ENCODE data around the gene PRPF39.
"Not testable (repeated sequence)": the region's sequence is repeated elsewhere in the genome, so short reads cannot be mapped to it uniquely, and the experiment has no call there.

The PRPF39 gene

DNA sequence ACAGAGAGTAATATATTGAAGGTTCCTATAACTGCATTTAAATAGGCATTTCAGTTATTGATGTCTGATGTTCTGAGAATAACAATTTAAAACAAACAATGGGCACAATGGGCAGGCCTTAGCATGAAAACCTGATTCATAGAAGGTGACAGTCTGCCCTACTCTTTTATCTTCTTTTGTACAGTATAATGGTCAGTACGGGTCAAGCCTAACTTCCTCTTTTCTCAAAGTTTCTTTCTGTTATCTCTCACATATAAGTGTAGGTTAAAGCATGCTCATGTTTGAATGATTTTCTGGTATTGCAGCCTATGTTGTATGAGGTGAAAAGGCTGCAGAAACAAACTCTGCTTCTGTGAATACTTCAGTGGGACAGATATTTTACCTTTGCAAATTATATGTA is 36.2 kb downstream of the PRPF39 start:
- Histone ChIP-seq H3K4me1 (ENCODE audit: insufficient read depth, low read length) (no peaks in the 10 kb centered on the region), H3K4me3 (ENCODE audit: low read depth in 1 of 2, low read length in 2 of 2) (no peak overlapping the region), H3K9me3 (ENCODE audit: low read length) (no peaks in the 10 kb centered on the region), H3K9ac (ENCODE audit: low read length) (no peak overlapping the region), H3K27me3 (ENCODE audit: control insufficient read depth in 1 of 2, insufficient read depth in 2 of 2, low read length in 2 of 2) (no peaks in the 10 kb centered on the region), H3K27ac (ENCODE audit: low read depth, low read length) (no peak overlapping the region), H3K36me3 (ENCODE audit: insufficient read depth, low read length) (peaks cover 39% of the 10 kb centered on the region)

DNA sequence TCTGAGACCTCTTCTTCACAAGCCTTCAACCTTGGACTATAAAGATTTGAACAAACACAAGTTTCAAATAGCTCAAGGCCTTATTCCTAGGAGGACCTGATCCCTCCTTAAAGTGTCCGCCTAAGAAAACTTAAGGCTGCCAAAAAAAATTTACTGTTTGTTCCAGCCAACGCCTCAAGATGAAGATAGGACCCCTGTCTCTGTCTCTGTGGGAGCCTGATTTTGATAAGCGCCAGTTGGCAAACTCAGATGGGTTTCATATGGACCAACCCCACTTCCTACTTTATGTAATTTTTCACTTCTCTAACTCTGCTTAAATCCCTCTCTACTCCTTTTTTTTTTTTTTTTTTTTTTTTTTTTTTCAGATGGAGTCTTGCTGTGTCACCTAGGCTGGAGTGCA is 39.4 kb downstream of the PRPF39 start:
- H3K9me3 ChIP-seq (ENCODE audit: low read length), result no peaks in the 10 kb centered on the region

DNA sequence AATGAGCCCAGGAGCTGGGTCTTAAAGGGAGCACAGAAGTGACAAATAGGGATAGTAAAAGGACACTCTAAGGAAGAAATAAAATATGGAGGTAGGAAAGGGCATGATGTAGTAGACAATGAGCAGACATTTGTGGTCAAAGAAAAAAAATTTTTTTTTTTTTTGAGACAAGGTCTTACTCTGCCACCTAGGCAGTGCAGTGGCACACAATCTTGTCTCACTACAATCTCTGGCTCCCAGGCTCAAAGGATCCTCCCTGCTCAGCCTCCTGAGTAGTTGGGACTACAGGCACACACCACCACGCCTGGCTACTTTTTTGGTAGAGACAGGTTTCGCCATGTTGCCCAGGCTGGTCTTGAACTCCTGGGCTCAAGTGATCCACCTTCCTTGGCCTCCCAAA is 41.8 kb downstream of the PRPF39 start:
- H3K27ac ChIP-seq (ENCODE audit: low read depth, low read length), result no peak overlapping the region
- peaks cover 24% of the 10 kb centered on the region for H3K36me3 ChIP-seq (ENCODE audit: insufficient read depth, low read length)
- H3K9ac ChIP-seq (ENCODE audit: low read length), result no peak overlapping the region
- peaks cover 3% of the 10 kb centered on the region for H3K4me1 ChIP-seq (ENCODE audit: insufficient read depth, low read length)
- H3K9me3 ChIP-seq (ENCODE audit: low read length), result no peaks in the 10 kb centered on the region
- H3K27me3 ChIP-seq (ENCODE audit: control insufficient read depth in 1 of 2, insufficient read depth in 2 of 2, low read length in 2 of 2), result no peaks in the 10 kb centered on the region
- H3K4me3 ChIP-seq (ENCODE audit: low read depth in 1 of 2, low read length in 2 of 2), result no peak overlapping the region

More for the DNA sequence above, 39.4 kb downstream of the PRPF39 start:
- H3K9ac ChIP-seq (ENCODE audit: low read length), result no peak overlapping the region
- H3K27me3 ChIP-seq (ENCODE audit: control insufficient read depth in 1 of 2, insufficient read depth in 2 of 2, low read length in 2 of 2), result no peaks in the 10 kb centered on the region
- no peak overlapping the region for H3K4me3 ChIP-seq (ENCODE audit: low read depth in 1 of 2, low read length in 2 of 2)
- H3K4me1 ChIP-seq (ENCODE audit: insufficient read depth, low read length), result no peaks in the 10 kb centered on the region
- peaks cover 28% of the 10 kb centered on the region for H3K36me3 ChIP-seq (ENCODE audit: insufficient read depth, low read length)
- H3K27ac ChIP-seq (ENCODE audit: low read depth, low read length), result no peak overlapping the region

DNA sequence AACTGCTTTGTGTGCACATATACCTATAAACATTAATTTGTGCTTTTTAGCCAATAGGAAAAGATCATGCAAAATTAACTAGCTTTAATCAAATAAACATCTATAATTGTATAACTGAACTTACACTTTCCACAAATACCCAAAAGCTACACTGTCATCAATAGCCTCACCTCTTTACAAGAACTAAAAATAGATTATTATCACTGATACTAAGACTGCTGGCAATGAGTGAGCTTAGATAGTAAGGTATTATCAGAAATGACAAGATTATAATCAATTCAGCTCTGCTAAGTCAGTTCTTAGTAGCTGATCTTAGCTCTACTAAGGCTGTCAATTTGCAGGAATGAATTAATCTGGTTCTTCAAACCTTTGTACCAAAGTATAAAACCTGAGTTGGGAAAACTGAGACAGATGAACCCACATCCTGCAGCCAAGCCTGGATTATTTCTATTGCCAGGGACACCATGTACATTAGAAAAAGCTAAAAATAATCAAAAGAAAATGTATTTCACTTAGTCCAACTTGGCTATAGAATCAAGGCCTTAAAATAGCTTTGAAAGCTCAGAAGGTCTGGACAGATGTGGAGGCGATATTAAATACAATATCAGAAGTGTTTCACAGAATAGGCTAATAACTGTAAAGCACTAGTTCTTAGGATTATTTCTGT is 45.2 kb downstream of the PRPF39 start:
- H3K27me3 ChIP-seq (ENCODE audit: control insufficient read depth in 1 of 2, insufficient read depth in 2 of 2, low read length in 2 of 2), result no peaks in the 10 kb centered on the region
- H3K27ac ChIP-seq (ENCODE audit: low read depth, low read length), result no peak overlapping the region
- no peak overlapping the region for H3K9ac ChIP-seq (ENCODE audit: low read length)
- H3K36me3 ChIP-seq (ENCODE audit: insufficient read depth, low read length), result peaks cover 18% of the 10 kb centered on the region
- H3K9me3 ChIP-seq (ENCODE audit: low read length), result no peaks in the 10 kb centered on the region
- H3K4me1 ChIP-seq (ENCODE audit: insufficient read depth, low read length), result peaks cover 3% of the 10 kb centered on the region
- no peak overlapping the region for H3K4me3 ChIP-seq (ENCODE audit: low read depth in 1 of 2, low read length in 2 of 2)

GRCh38 chr14:45133683-45134050 is 49.8 kb downstream of the PRPF39 start:
- Histone ChIP-seq H3K27ac (ENCODE audit: low read depth, low read length) (peak overlapping the region; percentile 90), H3K9me3 (ENCODE audit: low read length) (no peaks in the 10 kb centered on the region), H3K4me3 (ENCODE audit: low read depth in 1 of 2, low read length in 2 of 2) (peak overlapping the region; percentile 66 to 83), H3K36me3 (ENCODE audit: insufficient read depth, low read length) (peaks cover 6% of the 10 kb centered on the region), H3K9ac (ENCODE audit: low read length) (peak overlapping the region; percentile 92), H3K27me3 (ENCODE audit: control insufficient read depth in 1 of 2, insufficient read depth in 2 of 2, low read length in 2 of 2) (no peaks in the 10 kb centered on the region), H3K4me1 (ENCODE audit: insufficient read depth, low read length) (peaks cover 15% of the 10 kb centered on the region)

- H3K27me3 ChIP-seq (ENCODE audit: control insufficient read depth in 1 of 2, insufficient read depth in 2 of 2, low read length in 2 of 2), result no peaks in the 10 kb centered on the region
- H3K4me3 ChIP-seq (ENCODE audit: low read depth in 1 of 2, low read length in 2 of 2), result peak within 1 kb of the TSS; percentile 66 to 83
- no peaks in the 10 kb centered on the region for H3K9me3 ChIP-seq (ENCODE audit: low read length)
- H3K27ac ChIP-seq (ENCODE audit: low read depth, low read length), result peak within 1 kb of the TSS; percentile 90
- H3K4me1 ChIP-seq (ENCODE audit: insufficient read depth, low read length), result peaks cover 15% of the 10 kb centered on the region
- peaks cover 1% of the 10 kb centered on the region for H3K36me3 ChIP-seq (ENCODE audit: insufficient read depth, low read length)
- peak within 1 kb of the TSS; percentile 92 for H3K9ac ChIP-seq (ENCODE audit: low read length)
Observed at GRCh38 chr14:45134051-45134958, 50.4 kb downstream of the PRPF39 start, which contains the start of gene FKBP3. TSS of gene FKBP3 (minus strand) at chr14:45134481. CDS start at chr14:45134456, 25 bp downstream.

- Histone ChIP-seq H3K4me3 (ENCODE audit: low read depth in 1 of 2, low read length in 2 of 2) (peak overlapping the region; percentile 66 to 83), H3K27ac (ENCODE audit: low read depth, low read length) (peak overlapping the region; percentile 90), H3K27me3 (ENCODE audit: control insufficient read depth in 1 of 2, insufficient read depth in 2 of 2, low read length in 2 of 2) (no peaks in the 10 kb centered on the region), H3K4me1 (ENCODE audit: insufficient read depth, low read length) (peaks cover 15% of the 10 kb centered on the region), H3K36me3 (ENCODE audit: insufficient read depth, low read length) (no peaks in the 10 kb centered on the region), H3K9ac (ENCODE audit: low read length) (peak overlapping the region; percentile 45), H3K9me3 (ENCODE audit: low read length) (no peaks in the 10 kb centered on the region)
Observed at GRCh38 chr14:45135156-45135555, 51.2 kb downstream of the PRPF39 start.

- peaks cover 12% of the 10 kb centered on the region for H3K4me1 ChIP-seq (ENCODE audit: insufficient read depth, low read length)
- H3K27ac ChIP-seq (ENCODE audit: low read depth, low read length), result peak within 1 kb of the TSS; percentile 90
- peak within 1 kb of the TSS; percentile 45 for H3K9ac ChIP-seq (ENCODE audit: low read length)
- H3K4me3 ChIP-seq (ENCODE audit: low read depth in 1 of 2, low read length in 2 of 2), result peak within 1 kb of the TSS; percentile 83
- no peaks in the 10 kb centered on the region for H3K9me3 ChIP-seq (ENCODE audit: low read length)
- no peaks in the 10 kb centered on the region for H3K36me3 ChIP-seq (ENCODE audit: insufficient read depth, low read length)
- H3K27me3 ChIP-seq (ENCODE audit: control insufficient read depth in 1 of 2, insufficient read depth in 2 of 2, low read length in 2 of 2), result no peaks in the 10 kb centered on the region
Observed at GRCh38 chr14:45135659-45136395, 51.9 kb downstream of the PRPF39 start, which contains the start of gene FANCM. TSS of gene FANCM (plus strand) at chr14:45135930. CDS start at chr14:45136032, 102 bp downstream.

GRCh38 chr14:45136399-45136798 is 52.5 kb downstream of the PRPF39 start:
- peak overlapping the region; percentile 32 for H3K9ac ChIP-seq (ENCODE audit: low read length)
- no peaks in the 10 kb centered on the region for H3K9me3 ChIP-seq (ENCODE audit: low read length)
- H3K36me3 ChIP-seq (ENCODE audit: insufficient read depth, low read length), result no peaks in the 10 kb centered on the region
- peaks cover 12% of the 10 kb centered on the region for H3K4me1 ChIP-seq (ENCODE audit: insufficient read depth, low read length)
- peak overlapping the region; percentile 70 for H3K27ac ChIP-seq (ENCODE audit: low read depth, low read length)
- H3K27me3 ChIP-seq (ENCODE audit: control insufficient read depth in 1 of 2, insufficient read depth in 2 of 2, low read length in 2 of 2), result no peaks in the 10 kb centered on the region
- H3K4me3 ChIP-seq (ENCODE audit: low read depth in 1 of 2, low read length in 2 of 2), result peak overlapping the region; percentile 83

GRCh38 chr14:45140661-45141187 is 56.8 kb downstream of the PRPF39 start:
- H3K4me1 ChIP-seq (ENCODE audit: insufficient read depth, low read length), result peaks cover 12% of the 10 kb centered on the region
- H3K9me3 ChIP-seq (ENCODE audit: low read length), result no peaks in the 10 kb centered on the region
- no peaks in the 10 kb centered on the region for H3K36me3 ChIP-seq (ENCODE audit: insufficient read depth, low read length)
- H3K4me3 ChIP-seq (ENCODE audit: low read depth in 1 of 2, low read length in 2 of 2), result no peak overlapping the region
- no peaks in the 10 kb centered on the region for H3K27me3 ChIP-seq (ENCODE audit: control insufficient read depth in 1 of 2, insufficient read depth in 2 of 2, low read length in 2 of 2)
- H3K9ac ChIP-seq (ENCODE audit: low read length), result no peak overlapping the region
- no peak overlapping the region for H3K27ac ChIP-seq (ENCODE audit: low read depth, low read length)

DNA sequence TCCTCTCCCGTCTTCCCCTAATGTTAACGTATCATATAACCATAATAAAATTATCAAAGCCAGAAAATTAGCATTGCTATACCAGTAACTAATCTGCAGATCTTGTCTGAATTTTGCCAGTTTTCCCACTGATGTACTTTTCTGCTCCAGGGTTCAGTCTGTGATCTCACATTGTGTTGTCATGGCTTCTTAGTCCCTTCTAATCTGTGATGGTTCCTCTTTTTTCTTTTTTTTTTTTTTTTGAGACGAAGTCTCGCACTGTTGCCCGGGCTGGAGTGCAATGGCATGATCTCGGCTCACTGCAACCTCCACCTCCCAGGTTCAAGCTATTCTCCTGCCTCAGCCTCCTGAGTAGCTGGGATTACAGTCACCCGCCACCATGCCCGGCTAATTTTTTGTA is 58.2 kb downstream of the PRPF39 start:
- H3K36me3 ChIP-seq (ENCODE audit: insufficient read depth, low read length); H3K4me1 ChIP-seq (ENCODE audit: insufficient read depth, low read length); H3K9me3 ChIP-seq (ENCODE audit: low read length); H3K9ac ChIP-seq (ENCODE audit: low read length); H3K27ac ChIP-seq (ENCODE audit: low read depth, low read length); H3K4me3 ChIP-seq (ENCODE audit: low read depth in 1 of 2, low read length in 2 of 2); H3K27me3 ChIP-seq (ENCODE audit: control insufficient read depth in 1 of 2, insufficient read depth in 2 of 2, low read length in 2 of 2): not testable (repeated sequence)

Measured in muscle layer of colon (tissue), 2 donors.